Lung microvascular endothelial cell (primary cell): ENCODE measurements around the gene LRIG3. TPM values are rescaled to one million over a fixed set of nuclear protein-coding genes. Genes with fewer than 3 reads are reported as not detected.
A peak's percentile ranks its signal among the peaks of the same experiment; 100 is the strongest.
"Not testable (repeated sequence)": the region's sequence is repeated elsewhere in the genome, so short reads cannot be mapped to it uniquely, and the experiment has no call there.

Source experiments
- DNase-seq, 2 donors: peaks; one replicate each; pipeline versions ENCODE4 v3.0.0 to v3.0.0-alpha.2; 2010; ENCODE audit warnings: low read depth in 2 of 2
- total RNA-seq: library from RNA; depleted of rRNA; stranded (reverse); fragments of >200 nt; gene quantifications from 2 replicates; pipeline ENCODE4 v1.2.1, GENCODE V29; 2014

The LRIG3 gene
- total RNA-seq, 1 donor from 2014 or later, result 36.9 TPM

DNA sequence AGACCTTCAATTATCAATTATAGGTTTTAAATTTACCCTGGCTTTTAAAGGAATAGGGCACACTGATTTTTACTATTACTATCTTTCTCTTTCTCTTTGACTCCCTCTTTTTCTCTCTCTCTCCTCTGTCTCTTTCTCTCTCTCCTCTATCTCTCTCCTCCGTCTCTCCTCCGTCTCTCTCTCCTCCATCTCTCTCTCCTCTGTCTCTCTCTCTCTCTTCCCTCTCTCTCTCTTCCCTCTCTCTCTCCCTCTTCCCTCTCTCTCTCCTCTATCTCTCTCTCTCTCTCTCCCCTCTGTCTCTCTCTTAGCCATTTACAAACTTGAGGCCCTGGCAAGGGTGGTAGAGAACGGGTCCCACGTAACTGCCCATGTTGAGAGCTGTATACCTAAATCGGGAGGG, 62.3 kb downstream of the LRIG3 start:
- DNase-seq, result no peak

DNA sequence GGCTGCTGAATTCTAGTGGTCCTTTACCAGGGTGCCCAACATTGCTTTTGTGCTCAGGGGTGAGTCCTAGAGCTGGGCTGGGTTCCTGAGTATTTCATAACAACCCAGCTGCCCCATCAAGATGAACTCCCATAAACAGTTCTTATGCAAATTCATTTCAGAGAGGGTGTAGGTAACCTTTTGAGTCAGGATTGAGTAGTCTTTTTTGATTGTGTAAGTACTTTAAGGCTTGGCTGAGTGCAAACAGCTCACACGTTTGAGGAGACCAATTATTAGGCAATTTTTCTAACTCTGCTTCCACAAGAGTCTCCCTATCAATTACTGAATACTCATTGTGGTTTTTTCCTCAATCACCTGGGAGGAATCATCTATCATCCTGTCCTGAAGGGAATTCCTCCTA, 63.1 kb downstream of the LRIG3 start:
- DNase-seq, result not testable (repeated sequence)

DNA sequence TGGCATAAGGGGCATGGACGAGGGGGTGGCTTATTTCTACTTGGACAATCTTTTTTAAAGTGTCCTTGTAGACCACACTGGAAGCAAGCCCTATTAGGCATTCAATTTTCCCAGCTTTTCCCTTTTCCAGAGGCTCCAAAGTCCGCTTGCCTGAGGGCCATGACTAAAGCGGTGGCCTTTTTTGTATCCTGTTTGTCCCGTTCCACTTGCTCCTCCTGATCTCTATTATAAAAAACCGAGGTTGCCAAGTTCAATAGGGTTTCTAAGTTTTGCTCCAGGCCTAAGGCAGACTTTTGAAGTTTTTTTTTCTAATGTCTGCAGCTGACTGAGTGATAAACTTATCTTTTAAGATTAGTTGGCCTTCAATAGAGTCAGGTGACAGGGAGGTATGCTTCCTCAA, 64.7 kb downstream of the LRIG3 start:
- DNase-seq, result not testable (repeated sequence)

DNA sequence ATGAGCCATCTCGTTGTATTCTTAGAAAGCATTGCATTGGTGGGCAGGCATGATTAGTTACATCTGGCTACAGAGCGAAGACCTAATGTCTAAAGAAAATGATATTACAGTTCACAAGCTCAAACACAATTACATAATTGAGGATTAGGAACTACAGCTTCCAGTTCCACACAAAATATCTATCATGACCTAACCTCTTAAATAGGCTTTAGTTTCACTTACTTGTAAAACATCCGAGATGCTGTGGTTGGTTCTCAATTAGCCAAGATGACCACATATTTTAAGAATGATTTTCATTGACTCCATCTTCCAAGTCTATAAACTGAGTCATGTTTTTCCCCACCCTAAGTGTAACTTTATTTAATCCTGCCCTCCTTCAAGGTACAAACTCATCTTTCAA, 69.5 kb downstream of the LRIG3 start:
- no peak for DNase-seq

DNA sequence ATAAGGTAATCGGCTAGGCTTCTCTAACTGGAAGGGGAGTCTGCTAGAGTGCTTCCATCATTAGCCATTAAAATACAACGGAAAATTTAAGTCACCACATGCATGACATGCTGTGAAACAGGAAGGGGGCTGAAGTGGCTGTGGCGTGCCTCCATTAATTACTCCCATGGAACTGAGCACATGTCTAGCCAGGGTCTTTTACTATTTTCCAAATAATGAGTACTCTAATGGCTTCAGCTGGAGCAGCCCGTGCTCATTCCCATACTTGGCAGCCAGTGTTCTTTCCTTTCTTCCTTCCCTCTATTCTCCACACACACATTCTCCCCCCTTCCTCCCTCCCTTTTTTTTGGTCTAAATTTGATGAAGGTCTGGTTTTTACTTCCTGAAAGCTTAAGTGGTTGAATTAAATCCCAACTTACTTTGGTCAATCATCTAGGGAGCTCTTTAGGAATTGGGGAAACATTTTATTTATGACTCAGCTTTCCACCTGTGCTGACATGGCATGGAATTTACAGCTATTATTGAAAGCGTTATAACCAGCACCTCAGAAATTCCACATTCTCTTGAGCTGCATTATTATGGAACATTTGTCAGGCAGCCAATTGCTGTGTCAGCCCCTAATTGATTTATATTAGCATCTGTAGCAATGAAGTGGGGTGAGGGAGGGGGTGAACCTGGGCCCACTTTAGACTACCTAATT, 72.3 kb downstream of the LRIG3 start:
- DNase-seq, result peak in 1 of 2 donors; percentile 90

DNA sequence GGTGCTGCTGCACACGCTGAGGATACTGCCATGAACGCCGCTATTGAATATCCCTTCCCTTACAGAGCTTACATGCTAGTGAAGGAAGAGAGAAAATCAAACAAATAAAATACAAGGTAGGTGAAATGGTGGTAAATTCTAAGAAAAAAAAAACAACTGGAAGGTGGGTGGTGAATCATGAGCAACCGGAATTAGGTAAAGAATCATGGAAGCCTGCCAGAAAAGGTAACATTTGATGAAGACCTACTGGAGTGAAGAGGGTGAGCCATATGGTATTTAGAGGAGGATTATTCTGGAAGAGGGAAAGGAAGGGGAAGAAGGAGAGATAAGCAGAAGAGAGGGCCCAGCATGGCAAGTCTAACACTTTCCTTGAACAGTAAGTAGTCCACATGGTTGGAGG, 76.1 kb downstream of the LRIG3 start:
- no peak for DNase-seq

DNA sequence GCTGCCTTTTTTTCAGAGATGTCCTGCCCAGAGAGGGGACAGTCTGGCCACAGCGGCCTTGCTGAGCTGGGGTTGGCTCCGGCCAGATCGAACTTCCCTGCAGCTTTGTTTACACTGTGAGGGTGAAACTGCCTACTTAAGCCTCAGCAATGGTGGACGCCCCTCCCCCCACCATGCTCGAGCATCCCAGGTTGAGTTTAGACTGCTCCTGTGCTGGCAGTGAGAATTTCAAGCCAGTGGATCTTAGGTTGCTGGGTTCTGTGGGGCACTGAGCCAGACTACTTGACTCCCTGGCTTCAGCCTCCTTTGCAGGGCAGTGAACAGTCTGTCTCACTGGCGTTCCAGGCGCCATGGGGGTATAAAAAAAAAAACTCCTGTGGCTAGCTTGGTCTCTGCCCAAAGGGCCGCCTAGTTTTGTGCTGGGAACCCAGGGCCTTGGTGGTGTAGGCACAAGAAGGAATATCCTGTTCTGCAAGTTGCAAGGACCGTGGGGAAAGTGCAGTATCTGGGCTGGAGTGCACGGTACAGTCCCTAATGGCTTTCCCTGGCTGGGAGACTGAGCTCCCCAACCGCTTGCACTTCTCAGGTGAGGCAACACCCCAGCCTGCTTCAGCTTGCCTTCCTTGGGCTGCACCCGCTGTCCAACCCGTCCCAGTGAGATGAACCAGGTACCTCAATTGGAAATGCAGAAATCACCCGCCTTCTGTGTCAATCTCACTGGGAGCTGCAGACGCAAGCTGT, 79.1 kb downstream of the LRIG3 start:
- DNase-seq, result no peak

DNA sequence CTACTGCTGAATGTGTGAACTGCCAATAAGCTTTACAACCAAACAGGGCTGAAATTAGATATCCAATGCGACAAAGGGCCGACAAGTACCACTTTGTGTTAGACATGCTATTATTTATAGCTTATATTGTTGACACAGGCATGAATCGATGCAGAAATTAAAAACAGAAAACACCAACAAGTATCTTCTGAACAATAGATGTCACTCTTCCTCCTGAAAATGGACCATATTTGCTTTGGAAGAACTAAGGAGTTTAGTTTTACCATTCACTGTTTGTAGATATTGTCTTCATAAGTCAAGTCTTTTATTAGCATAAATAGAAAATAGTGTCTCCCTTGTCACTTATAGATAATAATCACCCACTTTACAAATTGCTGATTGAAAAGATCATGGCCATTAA, 86.5 kb downstream of the LRIG3 start:
- DNase-seq, result peak in 1 of 2 donors; percentile 12

DNA sequence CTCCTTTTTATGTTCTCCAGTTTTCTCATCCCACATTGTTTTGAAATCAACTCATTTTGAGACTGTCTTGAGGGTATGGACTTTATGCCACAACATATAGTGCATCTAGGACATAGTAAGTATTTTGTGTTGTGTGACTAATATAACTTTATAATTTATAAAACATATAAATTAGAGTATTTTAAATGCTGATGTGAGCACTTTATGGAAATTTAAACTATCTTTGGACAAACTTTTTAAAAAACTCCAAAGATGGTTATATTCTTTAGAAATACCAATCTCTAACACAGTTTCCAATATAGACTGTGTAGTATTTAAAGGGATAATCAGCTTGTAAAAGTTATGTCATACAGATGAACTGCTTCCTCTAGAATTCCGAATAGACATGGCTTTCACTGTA, 87.4 kb downstream of the LRIG3 start:
- no peak for DNase-seq
